ENCODE measurements around the gene SLC2A9. TPM values are rescaled to one million over a fixed set of nuclear protein-coding genes. Genes with fewer than 3 reads are reported as not detected.

SLC2A9 gene
- polyA plus RNA-seq, 2 of the 4 experiments (the other 2 are of a cell fraction) = 0.62 to 0.70 TPM

- WGBS (ENCODE audit: missing lambda C conversion rate) = 51% methylated on average over 5 of the region's 5 CpGs
- FAIRE-seq (no peak), ATAC-seq (no peak), DNase-seq (ENCODE audit: low read depth in 1 of 2, low spot score in 1 of 2) (no peak)
- ChIA-PET POLR2A (no interaction called here), CTCF (no interaction called here)
- peaks cover 5% of the 10 kb centered on the region; the same call in 2 of the 3 replicates for H3K4me1 ChIP-seq
- no peak for TF ChIP-seq HOXB13 (CRISPR knock-in tag; IDR thresholded peaks at IDR 0.05; ENCODE audit: low read depth)
- no peak for TF ChIP-seq MYC (IDR thresholded peaks at IDR 0.05; ENCODE audit: borderline replicate concordance, low read length)
- TF ChIP-seq KDM1A (IDR thresholded peaks at IDR 0.05; ENCODE audit: low read depth) = no peak
- no peak for TF ChIP-seq PHF8 (IDR thresholded peaks at IDR 0.05; ENCODE audit: borderline replicate concordance, low read depth)
- TF ChIP-seq NFE2L2 (conservative IDR thresholded peaks at IDR 0.05; ENCODE audit: low read length) = no peak
- TF ChIP-seq NPAS2 (CRISPR knock-in tag; IDR thresholded peaks at IDR 0.05; ENCODE audit: borderline replicate concordance) = no peak
- no peak for TF ChIP-seq GATA3 (IDR thresholded peaks at IDR 0.05; ENCODE audit: borderline replicate concordance)
- TF ChIP-seq HOXA7 (CRISPR knock-in tag; IDR thresholded peaks at IDR 0.05) = no peak
- TF ChIP-seq ELK1 (IDR thresholded peaks at IDR 0.05; ENCODE audit: low read depth, low read length) = no peak
- no peak for TF ChIP-seq CHD4 (IDR thresholded peaks at IDR 0.05; ENCODE audit: borderline replicate concordance)
- TF ChIP-seq RNF2 (IDR thresholded peaks at IDR 0.05; ENCODE audit: borderline replicate concordance, low read depth) = no peak
- TF ChIP-seq TP53 (CRISPR knock-in tag; IDR thresholded peaks at IDR 0.05) = no peak
- no peak for TF ChIP-seq REST (IDR thresholded peaks at IDR 0.05)
- no peak for TF ChIP-seq POLR2A (IDR thresholded peaks at IDR 0.05; ENCODE audit: low read length)
- no peak for TF ChIP-seq FOSL2 (IDR thresholded peaks at IDR 0.05)
- TF ChIP-seq FOSL2 (CRISPR knock-in tag; IDR thresholded peaks at IDR 0.05) = no peak
- H3K4me3 ChIP-seq = no peak overlapping the region
- no peak overlapping the region for H3K27ac ChIP-seq
- no peaks in the 10 kb centered on the region for H3K9me3 ChIP-seq
- H3K4me2 ChIP-seq = no peak overlapping the region
These were observed 29.4 kb upstream of the SLC2A9 start for GRCh38 chr4:10050721-10051120.

- Histone ChIP-seq H3K27ac (no peak overlapping the region), H3K4me2 (no peak overlapping the region), H3K4me1 (peaks cover 10% of the 10 kb centered on the region; the same call in 2 of the 3 replicates), H3K9me3 (no peaks in the 10 kb centered on the region), H3K4me3 (no peak overlapping the region)
- TF ChIP-seq ZNF302 (CRISPR knock-in tag; IDR thresholded peaks at IDR 0.05) (no peak), RCOR1 (IDR thresholded peaks at IDR 0.05; ENCODE audit: low read depth, low read length) (no peak), MAFK (IDR thresholded peaks at IDR 0.05; ENCODE audit: partially characterized antibody) (no peak), JUN (IDR thresholded peaks at IDR 0.05) (no peak), HDAC2 (IDR thresholded peaks at IDR 0.05) (no peak), NFE2L2 (conservative IDR thresholded peaks at IDR 0.05; ENCODE audit: low read length) (no peak)
- ATAC-seq (no peak), FAIRE-seq (no peak), DNase-seq (ENCODE audit: low read depth in 1 of 2, low spot score in 1 of 2) (no peak)
- CTCF ChIA-PET = no interaction called here
- POLR2A ChIA-PET = no interaction called here
- WGBS (ENCODE audit: missing lambda C conversion rate) = 79% methylated on average over 3 of the region's 3 CpGs
These were observed 29.0 kb upstream of the SLC2A9 start for GRCh38 chr4:10050261-10050661.

Data from A549 (cell line).